WTC11 (cell line): ENCODE data around the gene SLC2A1. TPM values are rescaled to one million over a fixed set of nuclear protein-coding genes. Genes with fewer than 3 reads are reported as not detected.
A peak's percentile ranks its signal among the peaks of the same experiment; 100 is the strongest.

Experiments
- ATAC-seq: fragments of 200-7000 bp; cut with Tn5 transposase; 2 replicates; pipeline ENCODE4 v1.10.0; 2021; ENCODE audit warnings: mild to moderate bottlenecking, moderate library complexity
- CTCF ChIA-PET: fragments of 300-600 bp; sonication (Branson Sonifier 250); formaldehyde crosslinking; loops from one replicate; lab custom pipeline; 2021; ENCODE audit warnings: antibody characterized with exemption; lab: Charles Lee
- POLR2A ChIA-PET: fragments of 350-600 bp; sonication (Branson Sonifier 250); formaldehyde crosslinking; loops from one replicate; lab custom pipeline; 2021; ENCODE audit warnings: antibody characterized with exemption; lab: Charles Lee
- DNase-seq: peaks from one replicate; pipeline ENCODE4 v3.0.0; 2021; ENCODE audit warnings: low spot score
- H3K27ac Mint-ChIP-seq: 2 replicates; pipeline ENCODE4 v1.8.0; 2021; ENCODE audit warnings: mixed read lengths
- H3K27me3 Mint-ChIP-seq: 2 replicates; pipeline ENCODE4 v1.8.0; 2021; ENCODE audit warnings: low read depth, mild to moderate bottlenecking, moderate library complexity, mixed read lengths
- H3K36me3 Mint-ChIP-seq: 2 replicates; pipeline ENCODE4 v1.8.0; 2021; ENCODE audit warnings: mixed read lengths
- H3K4me1 Mint-ChIP-seq: 2 replicates; pipeline ENCODE4 v1.8.0; 2022; ENCODE audit warnings: mixed read lengths
- H3K4me3 Mint-ChIP-seq: 2 replicates; pipeline ENCODE4 v1.8.0; 2021; ENCODE audit warnings: mild to moderate bottlenecking, moderate library complexity, mixed read lengths
- H3K9me3 Mint-ChIP-seq: 2 replicates; pipeline ENCODE4 v1.8.0; 2021; ENCODE audit warnings: mixed read lengths
- EMX1 ChIP-seq: fragments of 250-450 bp; sonication (Bioruptor Pico); IDR thresholded peaks from 2 replicates; pipeline ENCODE4 v1.8.0; 2021; ENCODE audit warnings: mild to moderate bottlenecking
- FOXK1 ChIP-seq: sonication (generic); formaldehyde crosslinking; IDR thresholded peaks from 2 replicates; pipeline ENCODE4 v1.8.0; 2022; ENCODE audit warnings: mild to moderate bottlenecking, moderate library complexity, missing genetic modification reagents
- GABPB1 ChIP-seq: sonication (generic); formaldehyde crosslinking; IDR thresholded peaks from 2 replicates; pipeline ENCODE4 v1.8.1; 2023; ENCODE audit warnings: mild to moderate bottlenecking, missing genetic modification reagents
- GTF2I ChIP-seq: fragments of 250-450 bp; sonication (Bioruptor Pico); conservative IDR thresholded peaks from 2 replicates; pipeline ENCODE4 v1.4.0; 2021; ENCODE audit warnings: mild to moderate bottlenecking
- NFE2L1 ChIP-seq: sonication (generic); formaldehyde crosslinking; IDR thresholded peaks from 2 replicates; pipeline ENCODE4 v1.8.1; 2023; ENCODE audit warnings: missing genetic modification reagents
- NFYB ChIP-seq: sonication (generic); formaldehyde crosslinking; conservative IDR thresholded peaks from 2 replicates; pipeline ENCODE4 v1.8.0; 2022; ENCODE audit warnings: low read depth, missing genetic modification reagents
- NR3C1 ChIP-seq: sonication (generic); formaldehyde crosslinking; conservative IDR thresholded peaks from 2 replicates; pipeline ENCODE4 v1.8.1; 2023; ENCODE audit warnings: low read depth, mild to moderate bottlenecking, missing genetic modification reagents
- SP1 ChIP-seq: sonication (generic); formaldehyde crosslinking; conservative IDR thresholded peaks from 2 replicates; pipeline ENCODE4 v1.8.1; 2022; ENCODE audit warnings: missing genetic modification reagents
- ZNF121 ChIP-seq: sonication (generic); formaldehyde crosslinking; IDR thresholded peaks from 2 replicates; pipeline ENCODE4 v1.8.0; 2023; ENCODE audit warnings: missing genetic modification reagents
- ZNF396 ChIP-seq: fragments of 250-450 bp; sonication (Bioruptor Pico); IDR thresholded peaks from 2 replicates; pipeline ENCODE4 v1.8.0; 2021; ENCODE audit warnings: mild to moderate bottlenecking, moderate library complexity, borderline replicate concordance
- ZNF416 ChIP-seq: fragments of 250-450 bp; sonication (Bioruptor Pico); IDR thresholded peaks from 2 replicates; pipeline ENCODE4 v1.9.0; 2021; ENCODE audit warnings: mild to moderate bottlenecking, inconsistent platforms
- ZNF423 ChIP-seq: fragments of 250-450 bp; sonication (Bioruptor Pico); IDR thresholded peaks from 2 replicates; pipeline ENCODE4 v2.1.2; 2022; ENCODE audit warnings: mild to moderate bottlenecking, moderate library complexity
- total RNA-seq: library from RNA; stranded (reverse); gene quantifications from 3 replicates; pipeline ENCODE4 v1.2.3, GENCODE V29; 2021
- TF ChIP-seq, protein P1 (sequence below): sonication (generic); formaldehyde crosslinking; IDR thresholded peaks from 2 replicates; pipeline ENCODE4 v1.8.0; 2022; ENCODE audit warnings: mild to moderate bottlenecking, missing genetic modification reagents
- TF ChIP-seq, protein P2 (sequence below): sonication (generic); formaldehyde crosslinking; IDR thresholded peaks from 2 replicates; pipeline ENCODE4 v1.8.1; 2022; ENCODE audit warnings: low read depth, mild to moderate bottlenecking, moderate library complexity, missing genetic modification reagents, borderline replicate concordance
- TF ChIP-seq, protein P3 (sequence below): fragments of 250-450 bp; sonication (Bioruptor Pico); IDR thresholded peaks from 2 replicates; pipeline ENCODE4 v1.9.0; 2021; ENCODE audit warnings: mild to moderate bottlenecking
- TF ChIP-seq, protein P4 (sequence below): sonication (generic); formaldehyde crosslinking; IDR thresholded peaks from 2 replicates; pipeline ENCODE4 v1.8.1; 2023; ENCODE audit warnings: mild to moderate bottlenecking, missing genetic modification reagents, moderate library complexity
- TF ChIP-seq, protein P5 (sequence below): sonication (generic); formaldehyde crosslinking; IDR thresholded peaks from 2 replicates; pipeline ENCODE4 v1.8.1; 2023; ENCODE audit warnings: mild to moderate bottlenecking, missing genetic modification reagents

The SLC2A1 gene
- total RNA-seq, 1 experiment from 2014 or later, result 215 TPM

DNA sequence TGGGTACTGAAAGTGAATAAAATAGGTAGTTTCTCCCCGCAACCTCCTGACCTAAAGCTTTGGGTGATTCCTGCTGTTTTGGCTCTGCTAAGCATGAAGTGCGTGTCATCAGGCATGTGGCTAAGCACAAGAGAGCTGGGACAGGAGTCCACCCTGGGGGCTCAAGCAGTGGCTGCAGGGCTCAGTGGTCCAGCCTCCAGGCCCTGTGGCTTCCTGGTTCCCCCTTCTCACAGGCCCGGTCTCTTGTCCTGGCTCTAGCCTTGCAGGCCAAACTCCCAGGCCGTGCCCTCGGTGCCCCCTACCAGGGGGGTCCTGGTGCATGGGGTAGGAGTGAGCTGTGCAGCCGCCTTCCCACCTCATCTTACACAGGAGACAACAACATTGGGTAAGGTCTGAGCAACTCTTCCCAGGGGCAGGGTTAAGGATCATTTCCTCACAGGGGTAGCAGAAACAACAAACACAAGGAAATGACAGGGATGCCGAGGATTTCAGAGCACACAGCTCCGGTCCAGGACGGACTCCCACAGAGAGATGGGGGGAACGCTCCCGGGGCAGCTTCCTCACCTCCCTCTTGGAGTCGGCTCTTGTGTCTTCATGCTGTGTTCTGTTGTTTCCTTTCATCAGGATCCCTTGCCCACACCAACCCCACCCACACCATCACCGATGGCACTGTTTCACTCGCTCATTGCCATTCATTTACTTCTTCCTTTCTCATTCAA, 19.8 kb upstream of the SLC2A1 start:
- no peaks in the 10 kb centered on the region for H3K27me3 Mint-ChIP-seq
- no peak for DNase-seq
- POLR2A ChIA-PET, result interaction anchor here (1.0 kb wide), 2 partner anchors 30 to 66 kb away, joined by 3 to 4 read pairs; no protein-coding TSS in a partner anchor

DNA sequence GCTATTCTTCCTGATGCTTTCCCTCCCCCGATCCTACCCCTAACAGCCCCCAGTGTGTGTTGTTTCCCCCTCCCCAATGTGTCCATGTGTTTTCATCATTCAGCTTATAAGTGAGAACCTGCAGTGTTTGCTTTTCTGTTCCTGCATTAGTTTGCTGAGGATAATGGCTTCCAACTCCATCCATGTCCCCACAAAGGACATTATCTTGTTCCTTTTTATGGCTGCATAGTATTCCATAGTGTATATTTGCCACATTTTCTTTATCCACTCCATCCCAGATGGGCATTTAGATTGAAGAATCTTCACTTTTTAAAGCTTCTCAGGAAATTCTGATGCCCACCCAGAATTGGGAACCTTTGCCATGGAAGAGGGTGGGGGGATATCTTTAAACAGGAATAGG, 19.0 kb upstream of the SLC2A1 start:
- H3K27ac Mint-ChIP-seq, result no peak overlapping the region
- no peaks in the 10 kb centered on the region for H3K27me3 Mint-ChIP-seq
- DNase-seq, result no peak
- ChIA-PET CTCF (interaction anchor here (0.6 to 1.4 kb wide), 3 partner anchors 28 to 423 kb away, joined by 3 to 8 read pairs (median 3); no protein-coding TSS in a partner anchor), POLR2A (interaction anchor here (1.0 kb wide), 2 partner anchors 31 to 66 kb away, joined by 3 to 4 read pairs; no protein-coding TSS in a partner anchor)
- no peak for ATAC-seq
- H3K36me3 Mint-ChIP-seq, result peaks cover 68% of the 10 kb centered on the region
- H3K4me1 Mint-ChIP-seq, result peaks cover 41% of the 10 kb centered on the region
- H3K9me3 Mint-ChIP-seq, result no peaks in the 10 kb centered on the region
- no peak overlapping the region for H3K4me3 Mint-ChIP-seq
- TF ChIP-seq, protein P1, sequence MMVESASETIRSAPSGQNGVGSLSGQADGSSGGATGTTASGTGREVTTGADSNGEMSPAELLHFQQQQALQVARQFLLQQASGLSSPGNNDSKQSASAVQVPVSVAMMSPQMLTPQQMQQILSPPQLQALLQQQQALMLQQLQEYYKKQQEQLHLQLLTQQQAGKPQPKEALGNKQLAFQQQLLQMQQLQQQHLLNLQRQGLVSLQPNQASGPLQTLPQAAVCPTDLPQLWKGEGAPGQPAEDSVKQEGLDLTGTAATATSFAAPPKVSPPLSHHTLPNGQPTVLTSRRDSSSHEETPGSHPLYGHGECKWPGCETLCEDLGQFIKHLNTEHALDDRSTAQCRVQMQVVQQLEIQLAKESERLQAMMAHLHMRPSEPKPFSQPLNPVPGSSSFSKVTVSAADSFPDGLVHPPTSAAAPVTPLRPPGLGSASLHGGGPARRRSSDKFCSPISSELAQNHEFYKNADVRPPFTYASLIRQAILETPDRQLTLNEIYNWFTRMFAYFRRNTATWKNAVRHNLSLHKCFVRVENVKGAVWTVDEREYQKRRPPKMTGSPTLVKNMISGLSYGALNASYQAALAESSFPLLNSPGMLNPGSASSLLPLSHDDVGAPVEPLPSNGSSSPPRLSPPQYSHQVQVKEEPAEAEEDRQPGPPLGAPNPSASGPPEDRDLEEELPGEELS, result no peak
- no peak for TF ChIP-seq ZNF416 (CRISPR knock-in tag)
- TF ChIP-seq FOXK1 (CRISPR knock-in tag), result no peak
- TF ChIP-seq, protein P2, sequence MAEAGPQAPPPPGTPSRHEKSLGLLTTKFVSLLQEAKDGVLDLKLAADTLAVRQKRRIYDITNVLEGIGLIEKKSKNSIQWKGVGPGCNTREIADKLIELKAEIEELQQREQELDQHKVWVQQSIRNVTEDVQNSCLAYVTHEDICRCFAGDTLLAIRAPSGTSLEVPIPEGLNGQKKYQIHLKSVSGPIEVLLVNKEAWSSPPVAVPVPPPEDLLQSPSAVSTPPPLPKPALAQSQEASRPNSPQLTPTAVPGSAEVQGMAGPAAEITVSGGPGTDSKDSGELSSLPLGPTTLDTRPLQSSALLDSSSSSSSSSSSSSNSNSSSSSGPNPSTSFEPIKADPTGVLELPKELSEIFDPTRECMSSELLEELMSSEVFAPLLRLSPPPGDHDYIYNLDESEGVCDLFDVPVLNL (CRISPR knock-in tag), result no peak
- TF ChIP-seq, protein P3, sequence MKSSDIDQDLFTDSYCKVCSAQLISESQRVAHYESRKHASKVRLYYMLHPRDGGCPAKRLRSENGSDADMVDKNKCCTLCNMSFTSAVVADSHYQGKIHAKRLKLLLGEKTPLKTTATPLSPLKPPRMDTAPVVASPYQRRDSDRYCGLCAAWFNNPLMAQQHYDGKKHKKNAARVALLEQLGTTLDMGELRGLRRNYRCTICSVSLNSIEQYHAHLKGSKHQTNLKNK (CRISPR knock-in tag), result no peak
- TF ChIP-seq GABPB1 (CRISPR knock-in tag), result no peak
- TF ChIP-seq NFYB (CRISPR knock-in tag), result no peak
- TF ChIP-seq EMX1, result no peak
- TF ChIP-seq, all 79 proteins: peak for 0

More for the DNA sequence above, 19.8 kb upstream of the SLC2A1 start:
- TF ChIP-seq NR3C1 (CRISPR knock-in tag), result no peak
- peak; percentile 10; the same call in 1 of the 2 replicates for TF ChIP-seq ZNF423 (CRISPR knock-in tag)
- 0 out of 2 replicates have a peak, but pooled peaks have one; percentile 28 for TF ChIP-seq NFE2L1 (CRISPR knock-in tag)
- TF ChIP-seq ZNF396 (CRISPR knock-in tag), result no peak
- TF ChIP-seq, protein P4, sequence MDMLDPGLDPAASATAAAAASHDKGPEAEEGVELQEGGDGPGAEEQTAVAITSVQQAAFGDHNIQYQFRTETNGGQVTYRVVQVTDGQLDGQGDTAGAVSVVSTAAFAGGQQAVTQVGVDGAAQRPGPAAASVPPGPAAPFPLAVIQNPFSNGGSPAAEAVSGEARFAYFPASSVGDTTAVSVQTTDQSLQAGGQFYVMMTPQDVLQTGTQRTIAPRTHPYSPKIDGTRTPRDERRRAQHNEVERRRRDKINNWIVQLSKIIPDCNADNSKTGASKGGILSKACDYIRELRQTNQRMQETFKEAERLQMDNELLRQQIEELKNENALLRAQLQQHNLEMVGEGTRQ (CRISPR knock-in tag), result no peak
- no peak for TF ChIP-seq GTF2I (CRISPR knock-in tag)
- 0 out of 2 replicates have a peak, but pooled peaks have one; percentile 21 for TF ChIP-seq SP1 (CRISPR knock-in tag)
- TF ChIP-seq ZNF121 (CRISPR knock-in tag), result 0 out of 2 replicates have a peak, but pooled peaks have one; percentile 49
- TF ChIP-seq, protein P5, sequence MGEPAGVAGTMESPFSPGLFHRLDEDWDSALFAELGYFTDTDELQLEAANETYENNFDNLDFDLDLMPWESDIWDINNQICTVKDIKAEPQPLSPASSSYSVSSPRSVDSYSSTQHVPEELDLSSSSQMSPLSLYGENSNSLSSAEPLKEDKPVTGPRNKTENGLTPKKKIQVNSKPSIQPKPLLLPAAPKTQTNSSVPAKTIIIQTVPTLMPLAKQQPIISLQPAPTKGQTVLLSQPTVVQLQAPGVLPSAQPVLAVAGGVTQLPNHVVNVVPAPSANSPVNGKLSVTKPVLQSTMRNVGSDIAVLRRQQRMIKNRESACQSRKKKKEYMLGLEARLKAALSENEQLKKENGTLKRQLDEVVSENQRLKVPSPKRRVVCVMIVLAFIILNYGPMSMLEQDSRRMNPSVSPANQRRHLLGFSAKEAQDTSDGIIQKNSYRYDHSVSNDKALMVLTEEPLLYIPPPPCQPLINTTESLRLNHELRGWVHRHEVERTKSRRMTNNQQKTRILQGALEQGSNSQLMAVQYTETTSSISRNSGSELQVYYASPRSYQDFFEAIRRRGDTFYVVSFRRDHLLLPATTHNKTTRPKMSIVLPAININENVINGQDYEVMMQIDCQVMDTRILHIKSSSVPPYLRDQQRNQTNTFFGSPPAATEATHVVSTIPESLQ (CRISPR knock-in tag), result no peak
- Mint-ChIP-seq H3K4me3 (no peak overlapping the region), H3K36me3 (peaks cover 63% of the 10 kb centered on the region), H3K27ac (peak overlapping the region; percentile 78; the same call in 1 of the 2 replicates), H3K9me3 (no peaks in the 10 kb centered on the region), H3K4me1 (peaks cover 41% of the 10 kb centered on the region)
- CTCF ChIA-PET, result interaction anchor here (0.6 to 1.4 kb wide), 2 partner anchors 95 to 424 kb away, joined by 3 to 8 read pairs; no protein-coding TSS in a partner anchor
- peak; percentile 65 for ATAC-seq
